H9 (cell line): ENCODE measurements around the gene KCNAB2. TPM values are rescaled to one million over a fixed set of nuclear protein-coding genes. Genes with fewer than 3 reads are reported as not detected.

Experiments used
- DNase-seq: peaks from one replicate; pipeline ENCODE4 v3.0.0-alpha.2; 2017
- H2AFZ ChIP-seq: one replicate; pipeline ENCODE4 v1.6.1; 2013; ENCODE audit warnings: mild to moderate bottlenecking, low read length, control low read depth, moderate library complexity
- H2AK5ac ChIP-seq: 2 replicates; pipeline ENCODE4 v1.6.1; 2013; ENCODE audit warnings: low read length, control low read depth, mixed read lengths; ENCODE audit not compliant: insufficient read length
- H2BK120ac ChIP-seq: one replicate; pipeline ENCODE4 v1.6.1; 2013; ENCODE audit warnings: low read depth, mild to moderate bottlenecking, low read length, control low read depth, inconsistent platforms; ENCODE audit not compliant: poor library complexity, severe bottlenecking
- H2BK12ac ChIP-seq: 2 replicates; pipeline ENCODE4 v1.6.1; 2013; ENCODE audit warnings: low read length, control low read depth, mixed read lengths, low read depth; ENCODE audit not compliant: insufficient read length
- H2BK15ac ChIP-seq: 2 replicates; pipeline ENCODE4 v1.6.1; 2013; ENCODE audit warnings: low read depth, low read length, control low read depth
- H2BK20ac ChIP-seq: one replicate; pipeline ENCODE4 v1.6.1; 2013; ENCODE audit warnings: low read depth, mild to moderate bottlenecking, low read length, control low read depth, inconsistent platforms; ENCODE audit not compliant: poor library complexity, severe bottlenecking
- H2BK5ac ChIP-seq: 2 replicates; pipeline ENCODE4 v1.6.1; 2013; ENCODE audit warnings: low read length, control low read depth, mixed read lengths; ENCODE audit not compliant: insufficient read length
- H3K14ac ChIP-seq: 2 replicates; pipeline ENCODE4 v1.6.1; 2013; ENCODE audit warnings: low read length, control low read depth; ENCODE audit not compliant: insufficient read depth
- H3K18ac ChIP-seq: 2 replicates; pipeline ENCODE4 v1.6.1; 2013; ENCODE audit warnings: low read depth, mild to moderate bottlenecking, mixed read lengths, low read length, control low read depth; ENCODE audit not compliant: insufficient read length
- H3K23ac ChIP-seq: 2 replicates; pipeline ENCODE4 v1.6.1; 2013; ENCODE audit warnings: low read length, control low read depth, mixed read lengths, low read depth; ENCODE audit not compliant: insufficient read length
- H3K23me2 ChIP-seq: 2 replicates; pipeline ENCODE4 v1.6.1; 2013; ENCODE audit warnings: low read depth, mild to moderate bottlenecking, mixed read lengths, low read length, control low read depth; ENCODE audit not compliant: insufficient read length, poor library complexity, severe bottlenecking
- H3K27ac ChIP-seq: 2 replicates; pipeline ENCODE4 v1.5.1; 2013; ENCODE audit warnings: low read length, control low read depth, mixed read lengths, low read depth; ENCODE audit not compliant: insufficient read length
- H3K27me3 ChIP-seq: 2 replicates; pipeline ENCODE4 v1.6.1; 2013; ENCODE audit warnings: low read length, control low read depth, inconsistent platforms; ENCODE audit not compliant: insufficient read depth
- H3K4ac ChIP-seq: 2 replicates; pipeline ENCODE4 v1.6.1; 2013; ENCODE audit warnings: low read depth, mild to moderate bottlenecking, control low read depth, inconsistent platforms, low read length, moderate library complexity
- H3K4me1 ChIP-seq: 2 replicates; pipeline ENCODE4 v1.6.1; 2013; ENCODE audit warnings: low read length, control low read depth, inconsistent platforms; ENCODE audit not compliant: insufficient read depth
- H3K4me2 ChIP-seq: 2 replicates; pipeline ENCODE4 v1.6.1; 2013; ENCODE audit warnings: low read length, control low read depth, mixed read lengths; ENCODE audit not compliant: insufficient read length, insufficient read depth
- H3K56ac ChIP-seq: 2 replicates; pipeline ENCODE4 v1.6.1; 2013; ENCODE audit warnings: low read depth, mild to moderate bottlenecking, mixed read lengths, low read length, control low read depth; ENCODE audit not compliant: insufficient read length
- H3K79me1 ChIP-seq: 2 replicates; pipeline ENCODE4 v1.6.1; 2013; ENCODE audit warnings: low read depth, mild to moderate bottlenecking, moderate library complexity, low read length, control low read depth, inconsistent platforms; ENCODE audit not compliant: insufficient read depth, poor library complexity, severe bottlenecking
- H3K79me2 ChIP-seq: 2 replicates; pipeline ENCODE4 v1.6.1; 2013; ENCODE audit warnings: low read length, control low read depth, inconsistent platforms; ENCODE audit not compliant: insufficient read depth
- H3K9ac ChIP-seq: 2 replicates; pipeline ENCODE4 v1.6.1; 2013; ENCODE audit warnings: low read length, control low read depth, mixed read lengths; ENCODE audit not compliant: insufficient read length; ENCODE audit errors: extremely low read depth
- H3K9me3 ChIP-seq: one replicate; pipeline ENCODE4 v1.6.1; 2013; ENCODE audit warnings: low read depth, low read length, inconsistent platforms; ENCODE audit not compliant: control insufficient read depth
- H3T11ph ChIP-seq: one replicate; pipeline ENCODE4 v1.6.1; 2013; ENCODE audit warnings: mild to moderate bottlenecking, low read length, control low read depth, inconsistent platforms
- H4K20me1 ChIP-seq: one replicate; pipeline ENCODE4 v1.6.1; 2013; ENCODE audit not compliant: control insufficient read depth, insufficient read length, insufficient read depth
- H4K5ac ChIP-seq: 2 replicates; pipeline ENCODE4 v1.6.1; 2013; ENCODE audit warnings: low read depth, mild to moderate bottlenecking, mixed read lengths, low read length, control low read depth; ENCODE audit not compliant: insufficient read length
- H4K8ac ChIP-seq: replicated peaks from 2 replicates; pipeline ENCODE4 v1.6.1; 2013; ENCODE audit warnings: low read length, control low read depth, mixed read lengths, low read depth; ENCODE audit not compliant: insufficient read length
- H4K91ac ChIP-seq: 2 replicates; pipeline ENCODE4 v1.6.1; 2013; ENCODE audit warnings: low read depth, mild to moderate bottlenecking, moderate library complexity, mixed read lengths, low read length, control low read depth; ENCODE audit not compliant: insufficient read length
- H3K27ac Mint-ChIP-seq, 3 experiments: 2 replicates in 2 of 3; 3 replicates in 1 of 3; pipeline ENCODE4 v1.8.0; 2020 to 2021; ENCODE audit warnings: mixed read lengths in 3 of 3, mild to moderate bottlenecking in 1 of 3, moderate library complexity in 1 of 3
- H3K27me3 Mint-ChIP-seq: 2 replicates; pipeline ENCODE4 v1.8.0; 2021; ENCODE audit warnings: low read depth, mild to moderate bottlenecking, moderate library complexity, mixed read lengths
- H3K36me3 Mint-ChIP-seq, 3 experiments: 2 replicates in 2 of 3; 3 replicates in 1 of 3; pipeline ENCODE4 v1.8.0; 2020 to 2021; ENCODE audit warnings: low read depth in 3 of 3, mixed read lengths in 3 of 3; ENCODE audit not compliant: insufficient read depth in 1 of 3
- H3K4me1 Mint-ChIP-seq, 2 experiments: 2 replicates each; pipeline ENCODE4 v1.8.0; 2020; ENCODE audit warnings: mixed read lengths in 2 of 2
- H3K4me3 Mint-ChIP-seq, 2 experiments: 2 replicates in 1 of 2; 3 replicates in 1 of 2; pipeline ENCODE4 v1.8.0; 2020 to 2021; ENCODE audit warnings: mild to moderate bottlenecking in 2 of 2, mixed read lengths in 2 of 2, moderate library complexity in 1 of 2
- H3K9me3 Mint-ChIP-seq, 2 experiments: 2 replicates in 1 of 2; 3 replicates in 1 of 2; pipeline ENCODE4 v1.8.0; 2020; ENCODE audit warnings: mild to moderate bottlenecking in 2 of 2, mixed read lengths in 2 of 2, moderate library complexity in 1 of 2
- CTCF ChIP-seq: fragments of 200-600 bp; sonication (generic); conservative IDR thresholded peaks from 3 replicates; pipeline ENCODE4 v1.8.0; 2021; ENCODE audit warnings: antibody characterized with exemption, mild to moderate bottlenecking
- WGBS: extraction: QIAGEN DNeasy Blood & Tissue Kit; methylation state at CpG from one replicate; pipeline ENCODE4 v1.1.7; 2013; ENCODE audit warnings: missing lambda C conversion rate, low lambda C conversion rate, mixed read lengths; ENCODE audit not compliant: insufficient read length; ENCODE audit errors: extremely low coverage; 5-methylcytosine and 5-hydroxymethylcytosine counted together
- total RNA-seq: library from RNA; stranded (reverse); gene quantifications from 2 replicates; pipeline ENCODE4 v1.2.1, GENCODE V29; 2021

Gene KCNAB2
- total RNA-seq, 1 experiment from 2014 or later = 8.3 TPM

GRCh38 chr1:6049419-6049818, 3.7 kb downstream of the KCNAB2 start:
- H3K27ac Mint-ChIP-seq = no peak overlapping the region

More at GRCh38 chr1:6049419-6049818, 3.7 kb downstream of the KCNAB2 start:
- no peak overlapping the region for H4K91ac ChIP-seq
- no peak overlapping the region for H4K8ac ChIP-seq
- H3T11ph ChIP-seq = no peak overlapping the region
- H2BK20ac ChIP-seq = no peak overlapping the region
- Mint-ChIP-seq H3K4me3 (no peak overlapping the region), H3K36me3 (no peaks in the 10 kb centered on the region), H3K4me1 (peaks cover 15 to 19% of the 10 kb centered on the region in 2 experiments), H3K9me3 (no peaks in the 10 kb centered on the region; a peak in 2 of 5 replicates), H3K27me3 (peaks cover 18% of the 10 kb centered on the region)
- no peak overlapping the region for H2BK120ac ChIP-seq
- H3K27ac ChIP-seq = no peak overlapping the region
- H2AK5ac ChIP-seq = no peak overlapping the region
- no peaks in the 10 kb centered on the region for H3K27me3 ChIP-seq
- no peak overlapping the region for H2BK5ac ChIP-seq
- no peak overlapping the region for H3K23ac ChIP-seq
- H2AFZ ChIP-seq = no peak overlapping the region
- H4K20me1 ChIP-seq = no peaks in the 10 kb centered on the region
- H3K56ac ChIP-seq = no peak overlapping the region
- H3K14ac ChIP-seq = no peak overlapping the region
- no peak overlapping the region for H3K4me2 ChIP-seq
- no peak overlapping the region for H2BK15ac ChIP-seq
- no peaks in the 10 kb centered on the region for H3K79me2 ChIP-seq
- H3K9ac ChIP-seq = no peak overlapping the region
- WGBS = no CpG with 5 or more reads among the region's 6 CpGs
- H3K23me2 ChIP-seq = peaks cover 3% of the 10 kb centered on the region
- 0 out of 2 replicates have a peak, but pooled peaks cover 2% of the 10 kb centered on the region for H3K4me1 ChIP-seq
- no peak for DNase-seq
- no peak overlapping the region for H2BK12ac ChIP-seq
- H3K9me3 ChIP-seq = no peaks in the 10 kb centered on the region
- H4K5ac ChIP-seq = no peak overlapping the region
- H3K18ac ChIP-seq = no peak overlapping the region
- H3K79me1 ChIP-seq = no peaks in the 10 kb centered on the region
- H3K4ac ChIP-seq = no peak overlapping the region
- no peak for TF ChIP-seq CTCF
